Iris pigment epithelial cell (primary cell): ENCODE results near the gene TMEM150B.

Experiments used
- DNase-seq: peaks from one replicate; pipeline ENCODE4 v3.0.0-alpha.2; 2011; ENCODE audit warnings: low read depth

The TMEM150B gene

GRCh38 chr19:55305491-55305890, 19.6 kb downstream of the TMEM150B start:
- no peak for DNase-seq

GRCh38 chr19:55304980-55305379, 20.2 kb downstream of the TMEM150B start:
- DNase-seq, result no peak

- peak; percentile 24 for DNase-seq
These were observed 20.7 kb downstream of the TMEM150B start for GRCh38 chr19:55304279-55304978.

- no peak for DNase-seq
These were observed 21.7 kb downstream of the TMEM150B start for GRCh38 chr19:55303477-55303876.

GRCh38 chr19:55302318-55302703, 22.8 kb downstream of the TMEM150B start:
- DNase-seq, result no peak

GRCh38 chr19:55301459-55302317, 23.5 kb downstream of the TMEM150B start:
- peak; percentile 41 for DNase-seq

GRCh38 chr19:55300886-55301458, 24.2 kb downstream of the TMEM150B start:
- DNase-seq, result no peak

GRCh38 chr19:55299991-55300390, 25.1 kb downstream of the TMEM150B start:
- no peak for DNase-seq

- DNase-seq, result no peak
These were observed 27.9 kb downstream of the TMEM150B start for GRCh38 chr19:55297267-55297666.

- no peak for DNase-seq
These were observed 35.9 kb downstream of the TMEM150B start for GRCh38 chr19:55289117-55289796.

- DNase-seq, result no peak
These were observed 37.6 kb downstream of the TMEM150B start for GRCh38 chr19:55287361-55288079.

- DNase-seq, result no peak
These were observed 39.8 kb downstream of the TMEM150B start for GRCh38 chr19:55285229-55285890.

- no peak for DNase-seq
These were observed 40.6 kb downstream of the TMEM150B start for GRCh38 chr19:55284405-55285058.

GRCh38 chr19:55283548-55284377, 41.4 kb downstream of the TMEM150B start, which contains the start of gene BRSK1:
Gene BRSK1, plus strand, starts transcription at chr19:55283997. Its CDS starts 446 bp downstream, at chr19:55284443.
- peak; percentile 31 for DNase-seq

GRCh38 chr19:55279770-55280643, 45.1 kb downstream of the TMEM150B start, which contains the start of gene HSPBP1:
Gene HSPBP1, minus strand, starts transcription at chr19:55280110. Its CDS starts 502 bp downstream, at chr19:55279608.
- peak; percentile 95 for DNase-seq

- no peak for DNase-seq
These were observed 45.8 kb downstream of the TMEM150B start for GRCh38 chr19:55279340-55279739.

GRCh38 chr19:55278391-55279135, 46.6 kb downstream of the TMEM150B start:
- DNase-seq, result no peak

GRCh38 chr19:55277494-55277893, 47.6 kb downstream of the TMEM150B start:
- DNase-seq, result no peak
